Endothelial cell of umbilical vein (primary cell): ENCODE results near the gene TEX19. TPM values are rescaled to one million over a fixed set of nuclear protein-coding genes. Genes with fewer than 3 reads are reported as not detected.

ENCODE experiments used
- BruUV-seq: library from RNA; stranded (reverse); fragments of 400-500 nt; replicated peaks from 2 replicates; lab custom pipeline; 2021; lab: Mats Ljungman, UMichigan
- CTCF ChIA-PET: fragments of 300-600, 350-600 bp; sonication (Branson Sonifier 250); formaldehyde crosslinking; loops from one replicate; lab custom pipeline; 2021; ENCODE audit warnings: antibody characterized with exemption, inconsistent platforms; lab: Charles Lee
- POLR2A ChIA-PET: fragments of 300-600, 350-600 bp; sonication (Branson Sonifier 250); formaldehyde crosslinking; loops from one replicate; lab custom pipeline; 2021; ENCODE audit warnings: antibody characterized with exemption, inconsistent platforms; lab: Charles Lee
- DNase-seq: peaks from one replicate; pipeline ENCODE4 v3.0.0-alpha.2; 2011; ENCODE audit warnings: low read depth, low spot score
- FAIRE-seq: peaks from 2 replicates; lab custom pipeline; 2011; peaks lifted over from hg19 to GRCh38; lab: Jason Lieb, UNC
- H2AFZ ChIP-seq: 2 replicates; pipeline ENCODE4 v1.6.0; 2012; ENCODE audit warnings: low read depth, low read length, control low read depth, inconsistent platforms
- H3K27ac ChIP-seq: 2 replicates; pipeline ENCODE4 v1.5.1; 2011; ENCODE audit warnings: low read depth, mild to moderate bottlenecking, control low read depth, low read length, moderate library complexity; ENCODE audit not compliant: insufficient read depth
- H3K27me3 ChIP-seq, 2 experiments: 2 replicates each; pipeline versions ENCODE4 v1.6.0 to v1.6.1; 2011; ENCODE audit warnings: low read length in 2 of 2, mixed read lengths in 1 of 2; ENCODE audit not compliant: control insufficient read depth in 2 of 2, insufficient read depth in 2 of 2
- H3K36me3 ChIP-seq, 2 experiments: 2 replicates in 1 of 2; 3 replicates in 1 of 2; pipeline ENCODE4 v1.5.1; 2011; ENCODE audit warnings: low read length in 2 of 2, mild to moderate bottlenecking in 1 of 2, moderate library complexity in 1 of 2; ENCODE audit not compliant: control insufficient read depth in 2 of 2, insufficient read depth in 2 of 2; ENCODE audit errors: extremely low read depth in 1 of 2
- H3K4me1 ChIP-seq: 3 replicates; pipeline ENCODE4 v1.5.1; 2011; ENCODE audit warnings: mild to moderate bottlenecking, low read length; ENCODE audit not compliant: control insufficient read depth, insufficient read depth; ENCODE audit errors: extremely low read depth
- H3K4me2 ChIP-seq: 2 replicates; pipeline ENCODE4 v1.6.1; 2011; ENCODE audit warnings: low read length, control low read depth, mixed read lengths; ENCODE audit not compliant: insufficient read depth
- H3K4me3 ChIP-seq, 3 experiments: fragments of 200-600 bp in 1 of 3; sonication (generic), shearing (Covaris generic) in 1 of 3; replicated peaks in 1 of 3; 2 replicates each; pipeline ENCODE4 v1.5.1; 2011 to 2016; ENCODE audit warnings: control low read depth in 3 of 3, low read length in 3 of 3, mild to moderate bottlenecking in 2 of 3, inconsistent platforms in 1 of 3, low read depth in 1 of 3, moderate library complexity in 1 of 3; ENCODE audit not compliant: insufficient read depth in 1 of 3
- H3K79me2 ChIP-seq: 2 replicates; pipeline ENCODE4 v1.6.0; 2012; ENCODE audit warnings: low read length, inconsistent platforms; ENCODE audit not compliant: control insufficient read depth, insufficient read depth
- H3K9ac ChIP-seq: replicated peaks from 2 replicates; pipeline ENCODE3; 2011; ENCODE audit warnings: low read length, control low read depth; ENCODE audit not compliant: insufficient read depth; ENCODE audit errors: extremely low read depth
- H3K9me1 ChIP-seq: replicated peaks from 3 replicates; pipeline ENCODE4 v1.6.0; 2011; ENCODE audit warnings: mild to moderate bottlenecking, low read length; ENCODE audit not compliant: control insufficient read depth, insufficient read depth; ENCODE audit errors: extremely low read depth
- H3K9me3 ChIP-seq: replicated peaks from 2 replicates; pipeline ENCODE4 v1.5.1; 2012; ENCODE audit warnings: low read length, inconsistent platforms; ENCODE audit not compliant: control insufficient read depth, insufficient read depth
- H4K20me1 ChIP-seq: replicated peaks from 2 replicates; pipeline ENCODE3; 2011; ENCODE audit warnings: mild to moderate bottlenecking, low read length; ENCODE audit not compliant: control insufficient read depth, insufficient read depth; ENCODE audit errors: extremely low read depth
- EZH2 ChIP-seq: IDR thresholded peaks from 2 replicates; pipeline ENCODE4 v1.6.1; 2012; ENCODE audit warnings: borderline replicate concordance, low read depth, mild to moderate bottlenecking, moderate library complexity, low read length, inconsistent platforms; ENCODE audit not compliant: severe bottlenecking
- GATA2 ChIP-seq: IDR thresholded peaks from 2 replicates; pipeline ENCODE4 v1.7.0; 2011; ENCODE audit warnings: low read depth, mild to moderate bottlenecking, moderate library complexity, mixed read lengths, low read length; ENCODE audit not compliant: insufficient read length, insufficient read depth
- MYC ChIP-seq: IDR thresholded peaks from one replicate; pipeline ENCODE4 v1.6.1; 2011; ENCODE audit warnings: mild to moderate bottlenecking, low read depth, low read length
- POLR2A ChIP-seq: IDR thresholded peaks from 2 replicates; pipeline ENCODE4 v1.6.1; 2012; ENCODE audit warnings: low read depth, mild to moderate bottlenecking, control low read depth, low read length
- dilution Hi-C: fragments of 300-500 bp; cut with MboI; formaldehyde crosslinking; loops from one replicate; pipeline ENCODE4 v1.15.0; 2019; ENCODE audit warnings: low sequenced_read_pairs; ENCODE audit not compliant: extremely low pct_ligation_motif_present
- intact Hi-C: fragments of 100-400 bp; cut with micrococcal nuclease; formaldehyde crosslinking; loops from one replicate; pipeline ENCODE4 v1.10.0; 2022
- polyA plus RNA-seq, 4 experiments: library from polyadenylated mRNA; depleted of rRNA in 3 of 4; stranded (reverse) in 3 of 4; unstranded in 1 of 4; fragments of >200 nt; gene quantifications; 2 replicates each; pipeline versions ENCODE4 v1.2.1 to v1.2.3, GENCODE V29; 2011 to 2012; ENCODE audit warnings: missing spikeins in 1 of 4
- total RNA-seq: library from RNA; stranded (reverse); gene quantifications from 2 replicates; pipeline ENCODE4 v1.2.3, GENCODE V29; 2021
- TF ChIP-seq, protein P1 (sequence below): IDR thresholded peaks from 2 replicates; pipeline ENCODE4 v1.6.1; 2011; ENCODE audit not compliant: insufficient read depth, insufficient read length
- TF ChIP-seq, protein P2 (sequence below), 2 donors: IDR thresholded peaks; 1 replicate in 1 of 2; 2 replicates in 1 of 2; pipeline ENCODE4 v1.5.1; 2011; ENCODE audit warnings: low read length in 2 of 2, mild to moderate bottlenecking in 2 of 2, moderate library complexity in 2 of 2, control low read depth in 1 of 2, inconsistent platforms in 1 of 2, low read depth in 1 of 2; ENCODE audit not compliant: insufficient read depth in 1 of 2; ENCODE audit errors: extremely low read depth in 1 of 2

The TEX19 gene
- total and polyA plus RNA-seq, 2 donors (not counting 3 experiments of a cell fraction or from before 2014, with no cell fraction given): 0.06 TPM; not detected in 1

DNA sequence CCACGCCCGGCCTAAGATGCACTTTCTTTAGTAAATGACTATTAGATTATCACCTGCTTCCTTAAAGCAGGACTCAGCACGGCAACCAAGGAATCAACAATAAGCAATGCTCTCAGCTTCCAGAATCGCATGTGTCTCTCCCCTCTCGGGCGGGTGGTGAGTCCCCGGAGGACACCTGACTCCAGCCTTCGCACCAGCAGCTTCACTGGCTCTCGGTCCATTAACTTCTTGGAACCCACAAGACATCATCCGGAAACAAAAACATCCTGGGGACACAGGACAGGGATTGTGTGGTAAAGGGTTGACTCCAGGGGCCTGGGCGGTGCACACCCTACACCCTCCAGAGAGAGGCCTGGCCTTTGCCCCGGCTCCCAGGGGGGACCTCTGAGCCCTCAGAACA lies 35.2 kb downstream of the TEX19 start:
- Histone ChIP-seq H3K36me3 (no peaks in the 10 kb centered on the region), H3K9me1 (no peaks in the 10 kb centered on the region), H3K27me3 (no peaks in the 10 kb centered on the region), H3K9me3 (no peaks in the 10 kb centered on the region), H3K4me3 (no peak overlapping the region), H3K79me2 (no peaks in the 10 kb centered on the region), H3K4me1 (no peaks in the 10 kb centered on the region), H3K4me2 (no peak overlapping the region), H3K27ac (no peak overlapping the region), H4K20me1 (no peaks in the 10 kb centered on the region), H2AFZ (no peak overlapping the region), H3K9ac (no peak overlapping the region)
- DNase-seq (no peak), FAIRE-seq (no peak)
- intact Hi-C loops (no loop called here), dilution Hi-C loops (no loop called here)
- BruUV-seq: no TSS peak
- ChIA-PET POLR2A (no interaction called here), CTCF (no interaction called here)
- no peak for TF ChIP-seq MYC
- TF ChIP-seq, protein P1, sequence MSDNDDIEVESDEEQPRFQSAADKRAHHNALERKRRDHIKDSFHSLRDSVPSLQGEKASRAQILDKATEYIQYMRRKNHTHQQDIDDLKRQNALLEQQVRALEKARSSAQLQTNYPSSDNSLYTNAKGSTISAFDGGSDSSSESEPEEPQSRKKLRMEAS: no peak
- no peak for TF ChIP-seq EZH2
- TF ChIP-seq POLR2A: no peak
- no peak for TF ChIP-seq GATA2

DNA sequence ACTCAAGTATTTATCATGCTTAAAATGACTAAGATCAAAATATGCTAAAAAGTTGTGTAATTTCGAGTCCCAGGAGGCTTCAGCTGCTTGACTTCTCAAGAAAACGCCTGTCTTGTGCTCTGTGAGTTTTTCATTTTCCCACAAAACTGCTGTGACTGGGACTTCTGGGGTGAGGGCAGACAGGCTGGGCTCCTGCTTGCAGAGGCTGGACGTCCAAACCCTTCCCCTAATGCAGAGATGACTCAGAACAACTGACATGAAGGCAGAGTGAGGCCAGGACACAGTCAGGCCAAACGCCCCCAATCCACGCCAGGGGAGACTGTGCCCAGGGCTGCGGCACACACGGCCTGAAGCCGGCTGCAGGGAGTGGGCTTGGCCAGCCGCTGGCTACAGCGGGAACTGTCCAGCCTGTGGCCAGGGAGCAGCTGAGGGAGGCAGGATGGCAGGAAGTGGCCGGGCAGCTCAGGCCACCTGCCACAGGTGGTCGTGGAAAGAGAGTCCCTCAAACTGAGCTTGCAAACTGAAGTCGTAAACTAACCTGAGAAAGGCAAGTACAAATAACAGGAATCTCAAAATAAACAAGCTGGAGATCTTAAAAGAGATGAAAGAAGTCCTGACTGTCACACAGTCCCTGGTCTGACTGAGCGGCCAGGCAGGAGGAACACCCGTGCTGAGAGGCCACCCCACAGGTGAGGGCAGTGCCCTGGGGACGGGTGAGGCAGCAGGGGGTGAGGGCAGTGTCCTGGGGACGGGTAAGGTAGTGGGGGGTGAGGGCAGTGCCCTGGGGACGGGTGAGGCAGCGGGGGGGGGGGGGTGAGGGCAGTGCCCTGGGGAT lies 37.8 kb downstream of the TEX19 start:
- Histone ChIP-seq H3K36me3 (no peaks in the 10 kb centered on the region), H3K9ac (no peak overlapping the region), H4K20me1 (no peaks in the 10 kb centered on the region), H3K4me3 (no peak overlapping the region), H3K4me2 (no peak overlapping the region), H3K27ac (no peak overlapping the region), H3K9me3 (no peaks in the 10 kb centered on the region), H3K79me2 (no peaks in the 10 kb centered on the region), H3K4me1 (no peaks in the 10 kb centered on the region), H2AFZ (no peak overlapping the region), H3K27me3 (no peaks in the 10 kb centered on the region), H3K9me1 (no peaks in the 10 kb centered on the region)
- DNase-seq (no peak), FAIRE-seq (no peak)
- intact Hi-C loops (no loop called here), dilution Hi-C loops (no loop called here)
- BruUV-seq: no TSS peak
- ChIA-PET CTCF (interaction anchor here (1.0 kb wide), 1 partner anchor 28 kb away, joined by 3 read pairs; no protein-coding TSS in a partner anchor), POLR2A (no interaction called here)
- no peak for TF ChIP-seq EZH2
- TF ChIP-seq, protein P2, sequence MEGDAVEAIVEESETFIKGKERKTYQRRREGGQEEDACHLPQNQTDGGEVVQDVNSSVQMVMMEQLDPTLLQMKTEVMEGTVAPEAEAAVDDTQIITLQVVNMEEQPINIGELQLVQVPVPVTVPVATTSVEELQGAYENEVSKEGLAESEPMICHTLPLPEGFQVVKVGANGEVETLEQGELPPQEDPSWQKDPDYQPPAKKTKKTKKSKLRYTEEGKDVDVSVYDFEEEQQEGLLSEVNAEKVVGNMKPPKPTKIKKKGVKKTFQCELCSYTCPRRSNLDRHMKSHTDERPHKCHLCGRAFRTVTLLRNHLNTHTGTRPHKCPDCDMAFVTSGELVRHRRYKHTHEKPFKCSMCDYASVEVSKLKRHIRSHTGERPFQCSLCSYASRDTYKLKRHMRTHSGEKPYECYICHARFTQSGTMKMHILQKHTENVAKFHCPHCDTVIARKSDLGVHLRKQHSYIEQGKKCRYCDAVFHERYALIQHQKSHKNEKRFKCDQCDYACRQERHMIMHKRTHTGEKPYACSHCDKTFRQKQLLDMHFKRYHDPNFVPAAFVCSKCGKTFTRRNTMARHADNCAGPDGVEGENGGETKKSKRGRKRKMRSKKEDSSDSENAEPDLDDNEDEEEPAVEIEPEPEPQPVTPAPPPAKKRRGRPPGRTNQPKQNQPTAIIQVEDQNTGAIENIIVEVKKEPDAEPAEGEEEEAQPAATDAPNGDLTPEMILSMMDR (IDR thresholded peaks at IDR 0.05; ENCODE audit: extremely low read depth in 1 of 2, insufficient read depth in 1 of 2, low read depth in 1 of 2, low read length in 2 of 2): no peak
- TF ChIP-seq GATA2: no peak
- TF ChIP-seq, protein P1: no peak
